HG03565 (cell line): ENCODE data around the gene CFAP299.
"Not testable (repeated sequence)": the region's sequence is repeated elsewhere in the genome, so short reads cannot be mapped to it uniquely, and the experiment has no call there.

Experiments
- ATAC-seq: cut with Tn5 transposase; IDR thresholded peaks from one replicate; pipeline ENCODE4 v1.9.1; 2021; ENCODE audit warnings: mild to moderate bottlenecking, moderate library complexity; ENCODE audit not compliant: unreplicated experiment

Gene CFAP299

GRCh38 chr4:80324171-80324570 lies 11.4 kb upstream of the CFAP299 start:
- ATAC-seq = no peak

- ATAC-seq = no peak
These were observed 3.8 kb upstream of the CFAP299 start for GRCh38 chr4:80331693-80332092.

- ATAC-seq = no peak
These were observed 2.4 kb upstream of the CFAP299 start for GRCh38 chr4:80333121-80333520.

- no peak for ATAC-seq
These were observed 962 bp upstream of the CFAP299 start for GRCh38 chr4:80334568-80334967.

GRCh38 chr4:80335226-80335553 lies 340 bp upstream of the CFAP299 start:
- no peak for ATAC-seq

- ATAC-seq = no peak
These were observed 1.1 kb downstream of the CFAP299 start for GRCh38 chr4:80336582-80336981.

GRCh38 chr4:80340036-80340435 lies 4.5 kb downstream of the CFAP299 start:
- ATAC-seq = no peak

- ATAC-seq = not testable (repeated sequence)
These were observed 7.2 kb downstream of the CFAP299 start for GRCh38 chr4:80342684-80343083.

- no peak for ATAC-seq
These were observed 8.4 kb downstream of the CFAP299 start for GRCh38 chr4:80343887-80344286.

GRCh38 chr4:80360084-80360483 lies 24.6 kb downstream of the CFAP299 start:
- no peak for ATAC-seq

- no peak for ATAC-seq
These were observed 25.4 kb downstream of the CFAP299 start for GRCh38 chr4:80360900-80361299.

GRCh38 chr4:80361329-80361900 lies 25.9 kb downstream of the CFAP299 start:
- ATAC-seq = no peak

GRCh38 chr4:80362578-80363181 lies 27.1 kb downstream of the CFAP299 start:
- ATAC-seq = peak; percentile 66

GRCh38 chr4:80365928-80366327 lies 30.4 kb downstream of the CFAP299 start:
- ATAC-seq = peak; percentile 67

GRCh38 chr4:80367737-80368136 lies 32.2 kb downstream of the CFAP299 start:
- no peak for ATAC-seq

- ATAC-seq = no peak
These were observed 35.1 kb downstream of the CFAP299 start for GRCh38 chr4:80370635-80371034.

- no peak for ATAC-seq
These were observed 35.5 kb downstream of the CFAP299 start for GRCh38 chr4:80371046-80371445.

- ATAC-seq = no peak
These were observed 38.6 kb downstream of the CFAP299 start for GRCh38 chr4:80374180-80374579.

- ATAC-seq = no peak
These were observed 46.7 kb downstream of the CFAP299 start for GRCh38 chr4:80382090-80382832.

GRCh38 chr4:80385397-80386280 lies 50.1 kb downstream of the CFAP299 start:
- ATAC-seq = no peak

GRCh38 chr4:80386281-80386886 lies 50.9 kb downstream of the CFAP299 start:
- no peak for ATAC-seq
